HEK293 (cell line): ENCODE measurements around the gene IZUMO1.

Experiments used
- CTCF ChIP-seq: fragments of 450-650 bp; formaldehyde crosslinking; IDR thresholded peaks from 2 replicates; pipeline ENCODE4 v1.5.1; 2016; ENCODE audit warnings: missing biosample characterization, missing genetic modification characterization
- ZNF221 ChIP-seq: fragments of 450-650 bp; formaldehyde crosslinking; IDR thresholded peaks from 2 replicates; pipeline ENCODE4 v1.5.1; 2017; ENCODE audit warnings: missing biosample characterization, missing genetic modification characterization, borderline replicate concordance
- ZNF350 ChIP-seq: fragments of 450-650 bp; formaldehyde crosslinking; IDR thresholded peaks from 2 replicates; pipeline ENCODE4 v1.5.0; 2017; ENCODE audit warnings: missing biosample characterization, mild to moderate bottlenecking, missing genetic modification characterization

- TF ChIP-seq ZNF350 (tag by site-specific recombination) (no peak), ZNF221 (no peak), CTCF (tag by site-specific recombination) (no peak)
These were observed 48.7 kb downstream of the IZUMO1 start for GRCh38 chr19:48698046-48698445.
